SK-N-SH (cell line): ENCODE data around the gene PRPF6. TPM values are rescaled to one million over a fixed set of nuclear protein-coding genes. Genes with fewer than 3 reads are reported as not detected.

Experiments used
- CTCF ChIA-PET: fragments of 300-600, 350-600 bp; formaldehyde crosslinking; extraction: SDS; loops from one replicate; lab custom pipeline; 2021; lab: Yijun Ruan, JAX
- POLR2A ChIA-PET: fragments of 350-600 bp; sonication (Branson Sonifier 250); formaldehyde crosslinking; extraction: SDS; loops from one replicate; lab custom pipeline; 2020; ENCODE audit warnings: antibody characterized with exemption, inconsistent platforms; lab: Yijun Ruan, JAX
- DNase-seq: peaks from one replicate; pipeline ENCODE4 v3.0.0; 2012
- H2AFZ ChIP-seq: fragments of 200-600 bp; sonication (generic); 2 replicates; pipeline ENCODE4 v1.8.1; 2016; ENCODE audit warnings: antibody characterized with exemption, mild to moderate bottlenecking, low read depth
- H3F3A ChIP-seq: fragments of 200-600 bp; sonication (generic); replicated peaks from 2 replicates; pipeline ENCODE3; 2016; ENCODE audit warnings: antibody characterized with exemption, mild to moderate bottlenecking; ENCODE audit not compliant: insufficient read depth
- H3K27ac ChIP-seq, 2 experiments: fragments of 200-500 bp in 1 of 2; fragments of 200-600 bp in 1 of 2; sonication (Bioruptor generic) in 1 of 2; sonication (generic), shearing (Covaris generic) in 1 of 2; 2 replicates each; pipeline versions ENCODE4 v1.5.1 to v1.6.1; 2014 to 2016; ENCODE audit warnings: low read depth in 2 of 2, inconsistent platforms in 1 of 2, low read length in 1 of 2, mild to moderate bottlenecking in 1 of 2, mixed read lengths in 1 of 2
- H3K27me3 ChIP-seq: fragments of 200-600 bp; sonication (generic), shearing (Covaris generic); 2 replicates; pipeline ENCODE4 v1.6.1; 2016; ENCODE audit warnings: mixed run types; ENCODE audit not compliant: insufficient read depth
- H3K36me3 ChIP-seq, 2 experiments: fragments of 200-500 bp in 1 of 2; fragments of 200-600 bp in 1 of 2; sonication (Bioruptor generic) in 1 of 2; sonication (generic) in 1 of 2; replicated peaks in 1 of 2; 2 replicates each; pipeline versions ENCODE3 to v1.5.1; 2014 to 2016; ENCODE audit warnings: low read length in 1 of 2, mild to moderate bottlenecking in 1 of 2; ENCODE audit not compliant: insufficient read depth in 2 of 2, control insufficient read depth in 1 of 2
- H3K4me1 ChIP-seq, 2 experiments: fragments of 200-500 bp in 1 of 2; fragments of 200-600 bp in 1 of 2; sonication (Bioruptor generic) in 1 of 2; sonication (generic), shearing (Covaris generic) in 1 of 2; 2 replicates each; pipeline versions ENCODE4 v1.5.1 to v1.6.1; 2014 to 2016; ENCODE audit warnings: low read depth in 1 of 2, low read length in 1 of 2, mixed run types in 1 of 2; ENCODE audit not compliant: insufficient read depth in 2 of 2, control insufficient read depth in 1 of 2
- H3K4me2 ChIP-seq: fragments of 200-600 bp; sonication (generic), shearing (Covaris generic); 2 replicates; pipeline ENCODE4 v1.6.1; 2017; ENCODE audit warnings: mixed run types
- H3K4me3 ChIP-seq, 2 experiments: fragments of 200-500 bp in 1 of 2; fragments of 200-600 bp in 1 of 2; sonication (Bioruptor generic) in 1 of 2; sonication (generic), shearing (Covaris generic) in 1 of 2; 2 replicates each; pipeline versions ENCODE4 v1.5.1 to v1.8.1; 2014 to 2016; ENCODE audit warnings: low read depth in 2 of 2, inconsistent platforms in 1 of 2, low read length in 1 of 2, mild to moderate bottlenecking in 1 of 2, mixed read lengths in 1 of 2, moderate library complexity in 1 of 2
- H3K79me2 ChIP-seq: fragments of 200-600 bp; sonication (generic); 2 replicates; pipeline ENCODE4 v1.8.1; 2017; ENCODE audit warnings: mild to moderate bottlenecking; ENCODE audit not compliant: insufficient read depth
- H3K9ac ChIP-seq: fragments of 200-600 bp; sonication (generic); 2 replicates; pipeline ENCODE4 v1.6.1; 2017; ENCODE audit warnings: mixed run types
- H3K9me2 ChIP-seq: fragments of 200-600 bp; sonication (generic); 2 replicates; pipeline ENCODE4 v1.6.1; 2017; ENCODE audit warnings: mixed run types
- H3K9me3 ChIP-seq: fragments of 200-600 bp; sonication (generic); 2 replicates; pipeline ENCODE4 v1.6.1; 2017; ENCODE audit warnings: mixed run types, mild to moderate bottlenecking, moderate library complexity
- H4K20me1 ChIP-seq: fragments of 200-600 bp; sonication (generic); 2 replicates; pipeline ENCODE4 v1.6.1; 2017; ENCODE audit warnings: mild to moderate bottlenecking, mixed run types; ENCODE audit not compliant: insufficient read depth
- CTCF ChIP-seq: fragments of 200-600 bp; sonication (generic); IDR thresholded peaks from 2 replicates; pipeline ENCODE4 v1.6.1; 2017; ENCODE audit warnings: antibody characterized with exemption, mild to moderate bottlenecking, moderate library complexity
- ELF1 ChIP-seq: IDR thresholded peaks from 2 replicates; pipeline ENCODE4 v1.4.0; 2012
- FOSL2 ChIP-seq: IDR thresholded peaks from 2 replicates; pipeline ENCODE4 v1.4.0; 2012; ENCODE audit warnings: low read depth, mild to moderate bottlenecking, moderate library complexity, borderline replicate concordance
- FOXJ3 ChIP-seq: sonication (generic); formaldehyde crosslinking; IDR thresholded peaks from 2 replicates; pipeline ENCODE4 v1.5.1; 2020; ENCODE audit warnings: mild to moderate bottlenecking, missing genetic modification reagents
- GABPA ChIP-seq: IDR thresholded peaks from 2 replicates; pipeline ENCODE4 v1.4.0; 2012; ENCODE audit warnings: low read depth, mild to moderate bottlenecking
- GATA2 ChIP-seq: sonication (generic); formaldehyde crosslinking; IDR thresholded peaks from 2 replicates; pipeline ENCODE4 v1.5.0; 2020; ENCODE audit warnings: mild to moderate bottlenecking, missing genetic modification reagents
- JUND ChIP-seq: IDR thresholded peaks from 2 replicates; pipeline ENCODE4 v1.4.0; 2012
- MEF2A ChIP-seq: IDR thresholded peaks from 2 replicates; pipeline ENCODE4 v1.4.0; 2012; ENCODE audit warnings: low read depth, borderline replicate concordance
- MXI1 ChIP-seq: IDR thresholded peaks from 2 replicates; pipeline ENCODE4 v1.6.1; 2012; ENCODE audit warnings: mild to moderate bottlenecking, low read depth, low read length, improper control_type of control experiment
- NFIC ChIP-seq: IDR thresholded peaks from 2 replicates; pipeline ENCODE4 v1.4.0; 2012; ENCODE audit warnings: borderline replicate concordance
- PBX3 ChIP-seq: IDR thresholded peaks from 2 replicates; pipeline ENCODE4; 2012
- POLR2AphosphoS5 ChIP-seq: IDR thresholded peaks from 2 replicates; pipeline ENCODE4 v1.6.1; 2012; ENCODE audit warnings: low read depth, low read length
- RXRA ChIP-seq: IDR thresholded peaks from 2 replicates; pipeline ENCODE4 v1.4.0; 2012; ENCODE audit warnings: low read depth, mild to moderate bottlenecking, borderline replicate concordance
- TAF1 ChIP-seq: IDR thresholded peaks from 2 replicates; pipeline ENCODE4 v1.6.1; 2012; ENCODE audit warnings: low read depth, mild to moderate bottlenecking, low read length, moderate library complexity, borderline replicate concordance
- TCF12 ChIP-seq: IDR thresholded peaks from 2 replicates; pipeline ENCODE4 v1.4.0; 2012
- USF1 ChIP-seq: IDR thresholded peaks from 2 replicates; pipeline ENCODE4 v1.4.0; 2012; ENCODE audit warnings: low read depth, borderline replicate concordance
- YY1 ChIP-seq: IDR thresholded peaks from 2 replicates; pipeline ENCODE4 v1.4.0; 2012; ENCODE audit warnings: low read depth, mild to moderate bottlenecking
- WGBS: methylation state at CpG from one replicate; pipeline ENCODE4 v1.1.6; 2017; ENCODE audit warnings: low lambda C conversion rate; 5-methylcytosine and 5-hydroxymethylcytosine counted together
- polyA plus RNA-seq, 3 experiments: library from polyadenylated mRNA; depleted of rRNA; stranded (reverse); fragments of >200 nt; gene quantifications; 2 replicates each; pipeline ENCODE4 v1.2.3, GENCODE V29; 2012
- TF ChIP-seq, protein P1 (sequence below): IDR thresholded peaks from 2 replicates; pipeline ENCODE4 v1.4.0; 2012; ENCODE audit warnings: low read depth

The PRPF6 gene
- polyA plus RNA-seq, 1 of the 3 experiments (the other 2 are of a cell fraction), result 59.1 TPM

DNA sequence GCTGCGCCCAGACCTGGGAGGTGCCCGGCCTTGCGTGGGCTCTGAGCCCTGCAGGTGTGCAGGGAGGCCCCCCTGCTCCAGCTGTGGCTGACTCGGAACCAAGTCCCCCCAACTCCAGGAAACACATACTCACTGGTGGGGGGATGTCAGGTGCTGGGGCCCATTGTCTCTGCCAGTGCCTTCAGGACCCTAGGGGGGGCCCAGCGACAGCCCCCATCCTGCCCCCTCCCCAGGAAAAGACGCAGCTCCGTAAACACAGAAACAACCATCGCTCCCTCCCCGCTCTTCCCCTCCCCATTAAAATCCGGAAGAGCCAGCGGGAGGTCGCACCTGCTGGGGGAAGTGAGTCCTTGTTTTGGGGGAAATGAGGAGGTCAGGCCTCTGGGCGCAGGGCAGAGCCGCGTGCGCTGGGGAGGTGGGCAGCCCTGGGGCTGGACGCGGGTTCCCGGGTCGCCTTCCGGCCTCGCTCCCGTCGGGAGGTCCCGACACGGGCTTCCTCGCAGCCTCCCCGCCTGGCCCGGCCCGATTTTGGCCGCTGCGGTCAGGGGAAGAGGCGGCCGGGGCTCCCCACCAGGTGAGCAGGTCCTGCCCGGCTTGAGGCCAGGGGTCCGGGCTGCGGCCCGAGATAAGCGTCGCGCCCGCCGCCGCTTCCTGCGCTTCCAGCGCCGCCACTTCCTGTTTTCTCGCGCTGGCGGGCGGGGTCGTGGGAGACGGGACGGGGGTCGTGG, 61.3 kb downstream of the PRPF6 start:
- Histone ChIP-seq H3K4me1 (peaks cover 0 to 13% of the 10 kb centered on the region in 2 experiments; a peak in 1 of 4 replicates), H2AFZ (0 out of 2 replicates have a peak overlapping the region, but pooled peaks have one; percentile 59), H3K36me3 (no peaks in the 10 kb centered on the region), H3K4me2 (peak overlapping the region; percentile 59; the same call in 1 of the 2 replicates), H3F3A (peaks cover 10% of the 10 kb centered on the region), H3K9me2 (no peaks in the 10 kb centered on the region), H3K4me3 (peak overlapping the region in 1 of 2 experiments; percentile 47; a peak in 2 of 4 replicates), H3K9me3 (no peaks in the 10 kb centered on the region), H3K9ac (no peak overlapping the region), H3K27ac (no peak overlapping the region), H3K27me3 (peaks cover 14% of the 10 kb centered on the region), H3K79me2 (no peaks in the 10 kb centered on the region), H4K20me1 (no peaks in the 10 kb centered on the region)
- CTCF ChIA-PET, result interaction anchor here (0.9 to 7.7 kb wide), 3 partner anchors 11 to 78 kb away, joined by 4 to 52 read pairs (median 10); no protein-coding TSS in a partner anchor
- DNase-seq, result no peak
- WGBS, result 19% methylated on average over 20 of the region's 55 CpGs
- POLR2A ChIA-PET, result no interaction called here
- TF ChIP-seq USF1 (no peak), GABPA (peak; percentile 32; the same call in 1 of the 2 replicates), TCF12 (no peak), MXI1 (no peak), FOSL2 (no peak)

DNA sequence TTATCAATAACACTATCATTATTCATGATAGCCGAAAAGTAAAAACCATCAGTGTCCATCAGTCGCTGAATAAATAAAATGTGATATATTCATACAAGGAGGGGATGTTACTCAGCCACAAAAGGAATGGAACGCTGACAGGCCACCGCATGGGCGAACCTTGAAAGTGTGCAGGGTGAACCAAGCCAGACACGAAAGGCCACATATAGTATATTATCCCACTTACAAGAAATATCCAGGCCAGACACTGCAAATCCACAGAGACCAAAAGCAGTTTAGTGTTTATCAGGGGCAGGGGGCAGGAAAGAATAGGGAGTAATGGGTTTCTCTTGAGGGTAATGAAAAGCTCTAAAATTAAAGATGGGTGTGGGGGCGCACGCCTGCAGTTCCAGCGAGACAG, 62.8 kb downstream of the PRPF6 start:
- peaks cover 0 to 13% of the 10 kb centered on the region in 2 experiments; a peak in 1 of 4 replicates for H3K4me1 ChIP-seq
- TF ChIP-seq MEF2A (no peak), TAF1 (no peak), JUND (no peak), GATA2 (CRISPR knock-in tag) (no peak), ELF1 (no peak), FOXJ3 (CRISPR knock-in tag) (no peak), USF1 (no peak), NFIC (no peak), CTCF (no peak), YY1 (no peak), POLR2AphosphoS5 (no peak), MXI1 (no peak), RXRA (no peak), PBX3 (no peak)
- TF ChIP-seq, protein P1, sequence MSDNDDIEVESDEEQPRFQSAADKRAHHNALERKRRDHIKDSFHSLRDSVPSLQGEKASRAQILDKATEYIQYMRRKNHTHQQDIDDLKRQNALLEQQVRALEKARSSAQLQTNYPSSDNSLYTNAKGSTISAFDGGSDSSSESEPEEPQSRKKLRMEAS, result no peak
- ChIA-PET POLR2A (interaction anchor here (1.0 kb wide), 1 partner anchor 19 kb away, joined by 4 read pairs; the partner anchor contains the start of gene TCEA2), CTCF (interaction anchor here (0.6 to 3.5 kb wide), 5 partner anchors 14 to 70 kb away, joined by 3 to 15 read pairs (median 4); partner anchors contain the start of genes PRPF6 and TCEA2)
- H3K4me3 ChIP-seq, result no peak overlapping the region
- H3K9me2 ChIP-seq, result no peaks in the 10 kb centered on the region
- peaks cover 10% of the 10 kb centered on the region for H3F3A ChIP-seq
- DNase-seq, result no peak
- no peak overlapping the region for H3K4me2 ChIP-seq
- no peaks in the 10 kb centered on the region for H3K9me3 ChIP-seq
- H3K79me2 ChIP-seq, result no peaks in the 10 kb centered on the region
- no peak overlapping the region for H3K9ac ChIP-seq
- no peaks in the 10 kb centered on the region for H4K20me1 ChIP-seq
- no peak overlapping the region for H3K27ac ChIP-seq
- WGBS, result 90% methylated on average over 9 of the region's 9 CpGs
- peaks cover 26% of the 10 kb centered on the region for H3K27me3 ChIP-seq
- H3K36me3 ChIP-seq, result no peaks in the 10 kb centered on the region
- H2AFZ ChIP-seq, result no peak overlapping the region
